22Rv1 (cell line): ENCODE measurements around the gene KAT7.

Experiments used
- H3K27ac ChIP-seq: fragments of 450-650 bp; 2 replicates; pipeline ENCODE4 v1.5.1; 2017
- CTCF ChIP-seq: fragments of 450-650 bp; IDR thresholded peaks from 2 replicates; pipeline ENCODE4 v1.5.1; 2017; ENCODE audit warnings: mild to moderate bottlenecking
- ZFX ChIP-seq: fragments of 450-650 bp; IDR thresholded peaks from 2 replicates; pipeline ENCODE4 v1.6.1; 2017; ENCODE audit warnings: antibody characterized with exemption, borderline replicate concordance

The KAT7 gene

GRCh38 chr17:49788478-49789242 is at the start of gene KAT7:
TSS of gene KAT7 (plus strand) at chr17:49788681. CDS start at chr17:49788835, 154 bp downstream.
- TF ChIP-seq ZFX = no peak
- TF ChIP-seq CTCF = no peak
- H3K27ac ChIP-seq = peak within 1 kb of the TSS; percentile 86

GRCh38 chr17:49739641-49740271 is 48.7 kb upstream of the KAT7 start:
- no peak overlapping the region for H3K27ac ChIP-seq

GRCh38 chr17:49741009-49741691 is 47.3 kb upstream of the KAT7 start:
- H3K27ac ChIP-seq = no peak overlapping the region

More at GRCh38 chr17:49739641-49740271, 48.7 kb upstream of the KAT7 start:
- TF ChIP-seq ZFX (no peak), CTCF (no peak)

GRCh38 chr17:49741692-49742076 is 46.8 kb upstream of the KAT7 start:
- no peak for TF ChIP-seq ZFX
- H3K27ac ChIP-seq = no peak overlapping the region

More at GRCh38 chr17:49741009-49741691, 47.3 kb upstream of the KAT7 start:
- TF ChIP-seq CTCF = no peak
- TF ChIP-seq ZFX = no peak

- TF ChIP-seq CTCF (no peak), ZFX (no peak)
- H3K27ac ChIP-seq = no peak overlapping the region
Observed at GRCh38 chr17:49742166-49742638, 46.3 kb upstream of the KAT7 start.

GRCh38 chr17:49745175-49746139 is 43.0 kb upstream of the KAT7 start:
- TF ChIP-seq CTCF = no peak
- TF ChIP-seq ZFX = no peak
- no peak overlapping the region for H3K27ac ChIP-seq
